Measurements from ENCODE around the gene PLA2G4A.
"Not testable (repeated sequence)": the region's sequence is repeated elsewhere in the genome, so short reads cannot be mapped to it uniquely, and the experiment has no call there.

PLA2G4A gene

DNA sequence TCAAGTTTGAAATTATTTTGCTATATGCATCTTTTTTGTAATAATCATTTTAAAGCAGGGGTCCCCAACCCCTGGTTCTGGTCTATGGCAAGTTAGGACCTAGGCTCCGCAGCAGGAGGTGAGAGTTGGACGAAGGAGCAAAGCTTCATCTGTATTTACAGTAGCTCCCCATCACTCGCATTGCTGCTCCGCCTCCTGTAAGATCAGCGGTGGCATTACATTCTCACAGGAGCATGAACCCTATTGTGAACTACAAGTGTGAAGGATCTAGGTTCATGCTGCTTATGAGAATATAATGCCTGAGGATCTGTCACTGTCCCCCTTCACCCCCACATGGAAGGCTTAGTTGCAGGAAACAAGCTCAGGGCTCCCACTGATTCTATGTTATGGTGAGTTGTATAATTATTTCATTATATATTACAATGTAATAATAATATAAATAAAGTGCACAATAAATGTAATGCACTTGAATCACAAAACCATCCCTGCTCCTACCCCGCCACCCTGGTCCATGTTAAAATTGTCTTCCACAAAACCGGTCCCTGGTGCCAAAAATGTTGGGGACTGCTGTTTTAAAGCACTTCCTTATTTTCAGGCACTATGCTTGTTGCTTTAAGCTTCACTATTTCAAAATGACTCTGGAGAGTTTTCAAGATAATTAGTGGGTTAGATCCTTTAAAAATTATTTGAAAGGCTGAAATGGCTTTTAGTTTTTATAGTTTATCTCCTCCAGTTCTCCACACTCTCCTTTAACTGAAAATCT, 74.8 kb downstream of the PLA2G4A start:
- in situ Hi-C loops (cut with MboI; ENCODE audit: low pct_unique_long_range_greater_than_20kb, low sequenced_read_pairs, unreplicated experiment), result no loop called here
- DNase-seq (ENCODE audit: low spot score), result no peak
- TF ChIP-seq, protein P1, sequence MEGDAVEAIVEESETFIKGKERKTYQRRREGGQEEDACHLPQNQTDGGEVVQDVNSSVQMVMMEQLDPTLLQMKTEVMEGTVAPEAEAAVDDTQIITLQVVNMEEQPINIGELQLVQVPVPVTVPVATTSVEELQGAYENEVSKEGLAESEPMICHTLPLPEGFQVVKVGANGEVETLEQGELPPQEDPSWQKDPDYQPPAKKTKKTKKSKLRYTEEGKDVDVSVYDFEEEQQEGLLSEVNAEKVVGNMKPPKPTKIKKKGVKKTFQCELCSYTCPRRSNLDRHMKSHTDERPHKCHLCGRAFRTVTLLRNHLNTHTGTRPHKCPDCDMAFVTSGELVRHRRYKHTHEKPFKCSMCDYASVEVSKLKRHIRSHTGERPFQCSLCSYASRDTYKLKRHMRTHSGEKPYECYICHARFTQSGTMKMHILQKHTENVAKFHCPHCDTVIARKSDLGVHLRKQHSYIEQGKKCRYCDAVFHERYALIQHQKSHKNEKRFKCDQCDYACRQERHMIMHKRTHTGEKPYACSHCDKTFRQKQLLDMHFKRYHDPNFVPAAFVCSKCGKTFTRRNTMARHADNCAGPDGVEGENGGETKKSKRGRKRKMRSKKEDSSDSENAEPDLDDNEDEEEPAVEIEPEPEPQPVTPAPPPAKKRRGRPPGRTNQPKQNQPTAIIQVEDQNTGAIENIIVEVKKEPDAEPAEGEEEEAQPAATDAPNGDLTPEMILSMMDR (IDR thresholded peaks at IDR 0.05; ENCODE audit: extremely low read depth, insufficient read depth, missing control alignments), result peak; percentile 20

DNA sequence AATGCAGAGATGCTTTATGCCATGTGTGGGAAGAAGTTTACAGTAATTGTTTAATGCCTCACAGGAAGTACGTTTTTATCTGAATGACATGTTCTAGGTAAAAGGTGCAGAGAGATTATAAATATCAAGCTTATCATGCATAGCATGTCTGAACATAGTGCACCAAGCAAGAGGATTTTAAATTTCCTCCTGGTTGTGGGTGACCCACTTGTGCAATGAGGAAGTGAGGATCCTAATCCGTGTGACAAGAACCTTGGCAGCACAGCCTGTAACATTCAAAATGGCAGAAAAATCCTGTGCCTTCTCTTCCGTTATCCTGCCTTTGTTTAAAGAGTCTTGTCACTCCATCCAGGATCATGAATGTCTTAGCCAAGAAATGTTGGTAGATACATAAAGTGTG, 75.6 kb downstream of the PLA2G4A start:
- DNase-seq (ENCODE audit: low spot score), result no peak
- TF ChIP-seq, protein P1 (IDR thresholded peaks at IDR 0.05; ENCODE audit: extremely low read depth, insufficient read depth, missing control alignments), result no peak
- in situ Hi-C loops (cut with MboI; ENCODE audit: low pct_unique_long_range_greater_than_20kb, low sequenced_read_pairs, unreplicated experiment), result no loop called here

DNA sequence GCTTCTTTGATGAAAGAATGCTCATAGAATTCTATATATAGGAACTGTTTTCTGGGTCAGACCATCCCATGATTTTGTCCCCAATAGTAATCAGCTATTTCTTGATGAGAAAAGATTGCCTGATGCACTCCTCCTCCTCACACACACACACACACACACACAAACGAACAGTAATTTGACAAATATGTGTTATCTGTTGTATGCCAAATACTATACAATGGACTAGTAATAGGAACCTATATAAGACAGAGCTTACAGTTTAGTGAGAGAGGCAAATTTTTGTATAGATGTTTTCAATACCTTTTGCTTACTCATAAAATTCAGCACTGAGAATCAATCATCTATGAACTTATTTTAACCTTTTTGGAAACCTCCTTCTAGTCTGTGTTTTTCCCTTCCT, 76.8 kb downstream of the PLA2G4A start:
- DNase-seq (ENCODE audit: low spot score), result no peak

GRCh38 chr1:186915555-186915954, 86.8 kb downstream of the PLA2G4A start:
- in situ Hi-C loops (cut with MboI; ENCODE audit: low pct_unique_long_range_greater_than_20kb, low sequenced_read_pairs, unreplicated experiment), result no loop called here
- TF ChIP-seq, protein P1 (IDR thresholded peaks at IDR 0.05; ENCODE audit: extremely low read depth, insufficient read depth, missing control alignments), result peak; percentile 29
- DNase-seq (ENCODE audit: low spot score), result no peak

More for the DNA sequence above, 76.8 kb downstream of the PLA2G4A start:
- in situ Hi-C loops (cut with MboI; ENCODE audit: low pct_unique_long_range_greater_than_20kb, low sequenced_read_pairs, unreplicated experiment), result no loop called here
- TF ChIP-seq, protein P1 (IDR thresholded peaks at IDR 0.05; ENCODE audit: extremely low read depth, insufficient read depth, missing control alignments), result no peak

DNA sequence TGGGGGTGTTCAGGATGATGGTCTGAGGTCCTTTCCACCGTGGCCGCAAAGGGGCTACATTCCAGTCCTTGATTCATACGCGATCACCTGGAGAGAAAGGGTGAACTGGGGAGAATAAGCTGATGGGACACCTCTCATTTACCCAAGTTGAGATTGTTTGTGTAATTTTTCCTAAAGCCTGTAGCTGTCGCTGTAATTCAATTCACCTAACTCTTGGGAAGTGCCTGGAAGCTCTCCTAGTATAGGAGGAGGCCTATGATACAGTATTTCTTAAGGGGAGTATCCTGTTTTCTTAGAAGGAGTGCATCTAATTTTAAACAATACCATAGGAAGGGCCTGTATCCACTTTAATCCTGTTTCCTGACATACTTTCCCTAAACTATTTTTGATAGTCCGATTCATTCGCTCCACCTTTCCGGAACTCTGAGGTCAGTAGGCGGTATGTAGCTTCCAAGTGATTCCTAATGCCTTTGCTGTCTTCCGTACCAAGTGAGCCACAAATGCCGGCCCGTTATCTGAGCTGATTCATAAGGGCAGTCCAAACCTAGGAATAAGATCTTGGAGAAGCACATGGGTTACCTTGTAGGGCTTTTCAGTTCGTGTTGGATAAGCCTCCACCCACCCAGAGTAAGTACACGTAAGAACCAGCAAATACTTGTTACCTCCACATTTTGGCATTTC, 88.5 kb downstream of the PLA2G4A start:
- in situ Hi-C loops (cut with MboI; ENCODE audit: low pct_unique_long_range_greater_than_20kb, low sequenced_read_pairs, unreplicated experiment); DNase-seq (ENCODE audit: low spot score): not testable (repeated sequence)

GRCh38 chr1:186921386-186921785, 92.6 kb downstream of the PLA2G4A start:
- in situ Hi-C loops (cut with MboI; ENCODE audit: low pct_unique_long_range_greater_than_20kb, low sequenced_read_pairs, unreplicated experiment); DNase-seq (ENCODE audit: low spot score): not testable (repeated sequence)

DNA sequence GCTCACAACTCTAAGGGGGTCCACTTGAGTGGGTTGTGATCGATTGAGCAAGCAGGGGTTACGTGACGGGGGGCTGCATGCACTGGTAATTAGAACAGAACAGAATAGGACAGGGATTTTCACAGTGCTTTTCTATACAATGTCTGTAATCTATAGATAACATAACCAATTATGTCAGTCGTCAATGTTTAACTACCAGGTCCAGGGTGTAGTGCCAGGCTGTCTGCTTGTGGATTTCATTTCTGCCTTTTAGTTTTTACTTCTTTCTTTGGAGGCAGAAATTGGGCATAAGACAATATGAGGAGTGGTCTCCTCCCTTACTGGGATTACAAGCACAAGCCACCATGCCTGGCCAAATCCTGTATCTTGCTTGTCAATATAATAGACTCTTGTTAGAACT, 94.1 kb downstream of the PLA2G4A start:
- DNase-seq (ENCODE audit: low spot score); in situ Hi-C loops (cut with MboI; ENCODE audit: low pct_unique_long_range_greater_than_20kb, low sequenced_read_pairs, unreplicated experiment): not testable (repeated sequence)

GRCh38 chr1:186923486-186923885, 94.7 kb downstream of the PLA2G4A start:
- DNase-seq (ENCODE audit: low spot score), result no peak
- in situ Hi-C loops (cut with MboI; ENCODE audit: low pct_unique_long_range_greater_than_20kb, low sequenced_read_pairs, unreplicated experiment), result no loop called here
- TF ChIP-seq, protein P1 (IDR thresholded peaks at IDR 0.05; ENCODE audit: extremely low read depth, insufficient read depth, missing control alignments), result no peak
